Measurements from ENCODE around the gene TIMM50. TPM values are rescaled to one million over a fixed set of nuclear protein-coding genes. Genes with fewer than 3 reads are reported as not detected.

TIMM50 gene
- total and polyA plus RNA-seq, 2 of the 13 experiments (the other 11 are each of a cell fraction or from before 2014, with no cell fraction given), result 91.1 to 92.5 TPM

DNA sequence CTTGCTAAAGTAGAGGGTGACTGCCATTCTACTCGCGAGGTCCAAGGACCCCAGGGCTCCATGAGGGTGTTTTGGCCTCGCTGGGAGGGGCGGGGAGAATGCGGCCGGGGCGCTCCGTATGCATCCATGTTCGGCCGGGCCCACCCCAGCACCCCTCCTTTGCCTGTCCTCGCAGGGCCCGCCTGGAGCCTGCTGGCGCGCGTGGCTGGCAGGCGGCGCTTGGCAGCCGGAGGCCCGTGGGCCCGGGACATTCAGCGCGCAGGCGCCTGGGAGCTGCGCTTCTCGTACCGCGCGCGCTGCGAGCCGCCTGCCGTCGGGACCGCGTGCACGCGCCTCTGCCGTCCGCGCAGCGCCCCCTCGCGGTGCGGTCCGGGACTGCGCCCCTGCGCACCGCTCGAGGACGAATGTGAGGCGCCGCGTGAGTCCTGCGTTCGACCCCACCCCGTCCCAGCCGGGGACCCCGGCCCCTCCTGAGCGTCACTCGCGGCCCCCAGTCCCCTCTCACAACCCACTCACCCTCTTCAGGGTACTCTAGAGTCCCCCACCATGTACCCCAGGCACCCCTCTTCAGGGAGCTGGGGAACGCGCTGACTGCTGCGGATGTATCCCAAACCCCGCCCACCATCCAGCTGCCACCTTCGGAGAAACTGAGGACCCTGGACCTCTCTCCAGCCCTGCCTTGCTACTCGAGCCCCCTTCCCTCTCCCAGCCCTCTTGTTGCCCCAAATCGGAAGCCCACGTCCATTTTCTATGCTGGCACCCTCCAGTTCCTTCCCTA is 22.2 kb downstream of the TIMM50 start (continued):
- TF ChIP-seq HNF4G (IDR thresholded peaks at IDR 0.05; ENCODE audit: borderline replicate concordance, low read depth, low read length), result no peak
- peak; percentile 48; the same call in 1 of the 2 replicates for TF ChIP-seq HNF4G (CRISPR knock-in tag; IDR thresholded peaks at IDR 0.05; ENCODE audit: borderline replicate concordance, low read depth)
- TF ChIP-seq NCOA1 (CRISPR knock-in tag; IDR thresholded peaks at IDR 0.05), result peak; percentile 65; the same call in 1 of the 2 replicates
- TF ChIP-seq NFE2L1 (CRISPR knock-in tag; IDR thresholded peaks at IDR 0.05; ENCODE audit: borderline replicate concordance), result peak; percentile 58; the same call in 1 of the 2 replicates
- peak; percentile 99 for TF ChIP-seq SRY (CRISPR knock-in tag; IDR thresholded peaks at IDR 0.05)
- TF ChIP-seq NONO (IDR thresholded peaks at IDR 0.05), result no peak
- peak; percentile 73; the same call in 1 of the 2 replicates for TF ChIP-seq NONO (CRISPR knock-in tag; conservative IDR thresholded peaks at IDR 0.05)
- TF ChIP-seq KLF9 (CRISPR knock-in tag; IDR thresholded peaks at IDR 0.05; ENCODE audit: low read depth), result 0 out of 2 replicates have a peak, but pooled peaks have one; percentile 42
- TF ChIP-seq FOSL2 (CRISPR knock-in tag; IDR thresholded peaks at IDR 0.05), result peak; percentile 13; the same call in 1 of the 2 replicates
- peak; percentile 90 for TF ChIP-seq ZNF737 (CRISPR knock-in tag; IDR thresholded peaks at IDR 0.05; ENCODE audit: borderline replicate concordance)
- TF ChIP-seq ZNF10 (CRISPR knock-in tag; IDR thresholded peaks at IDR 0.05; ENCODE audit: borderline replicate concordance, low read depth), result no peak
- TF ChIP-seq ZNF24 (IDR thresholded peaks at IDR 0.05), result no peak
- 0 out of 2 replicates have a peak, but pooled peaks have one; percentile 53 for TF ChIP-seq SMAD1 (CRISPR knock-in tag; IDR thresholded peaks at IDR 0.05; ENCODE audit: borderline replicate concordance, low read depth)
- TF ChIP-seq SAP130 (CRISPR knock-in tag; IDR thresholded peaks at IDR 0.05; ENCODE audit: low read depth), result peak; percentile 58
- TF ChIP-seq, protein P1, sequence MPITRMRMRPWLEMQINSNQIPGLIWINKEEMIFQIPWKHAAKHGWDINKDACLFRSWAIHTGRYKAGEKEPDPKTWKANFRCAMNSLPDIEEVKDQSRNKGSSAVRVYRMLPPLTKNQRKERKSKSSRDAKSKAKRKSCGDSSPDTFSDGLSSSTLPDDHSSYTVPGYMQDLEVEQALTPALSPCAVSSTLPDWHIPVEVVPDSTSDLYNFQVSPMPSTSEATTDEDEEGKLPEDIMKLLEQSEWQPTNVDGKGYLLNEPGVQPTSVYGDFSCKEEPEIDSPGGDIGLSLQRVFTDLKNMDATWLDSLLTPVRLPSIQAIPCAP (CRISPR knock-in tag; IDR thresholded peaks at IDR 0.05; ENCODE audit: low read depth), result peak; percentile 94
- TF ChIP-seq AHR (CRISPR knock-in tag; IDR thresholded peaks at IDR 0.05), result peak; percentile 82
- TF ChIP-seq REL (CRISPR knock-in tag; conservative IDR thresholded peaks at IDR 0.05), result peak; percentile 98
- TF ChIP-seq ZNF776 (CRISPR knock-in tag; IDR thresholded peaks at IDR 0.05), result peak; percentile 100; the same call in 1 of the 2 replicates
- TF ChIP-seq ZNF160 (CRISPR knock-in tag; IDR thresholded peaks at IDR 0.05), result peak; percentile 91
- peak; percentile 96 for TF ChIP-seq ARID2 (CRISPR knock-in tag; IDR thresholded peaks at IDR 0.05; ENCODE audit: borderline replicate concordance)
- no peak for TF ChIP-seq ZNF501 (CRISPR knock-in tag; IDR thresholded peaks at IDR 0.05)
- TF ChIP-seq KLF12 (CRISPR knock-in tag; IDR thresholded peaks at IDR 0.05; ENCODE audit: borderline replicate concordance), result peak; percentile 92
- peak; percentile 77 for TF ChIP-seq ARNTL (CRISPR knock-in tag; IDR thresholded peaks at IDR 0.05)
- TF ChIP-seq, protein P2, sequence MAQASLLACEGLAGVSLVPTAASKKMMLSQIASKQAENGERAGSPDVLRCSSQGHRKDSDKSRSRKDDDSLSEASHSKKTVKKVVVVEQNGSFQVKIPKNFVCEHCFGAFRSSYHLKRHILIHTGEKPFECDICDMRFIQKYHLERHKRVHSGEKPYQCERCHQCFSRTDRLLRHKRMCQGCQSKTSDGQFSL (CRISPR knock-in tag; IDR thresholded peaks at IDR 0.05), result peak; percentile 86
- TF ChIP-seq RFXAP (CRISPR knock-in tag; IDR thresholded peaks at IDR 0.05; ENCODE audit: borderline replicate concordance), result peak; percentile 93
- TF ChIP-seq RBFOX2 (IDR thresholded peaks at IDR 0.05; ENCODE audit: low read depth, low read length), result 0 out of 2 replicates have a peak, but pooled peaks have one; percentile 31
- no peak for TF ChIP-seq ATF7 (IDR thresholded peaks at IDR 0.05)
- peak; percentile 74; the same call in 1 of the 2 replicates for TF ChIP-seq ATF7 (CRISPR knock-in tag; IDR thresholded peaks at IDR 0.05)
- peak; percentile 92; the same call in 1 of the 2 replicates for TF ChIP-seq ZFP82 (CRISPR knock-in tag; IDR thresholded peaks at IDR 0.05; ENCODE audit: borderline replicate concordance)

Data from HepG2 (cell line).